ENCODE results near the gene EYS. TPM values are rescaled to one million over a fixed set of nuclear protein-coding genes. Genes with fewer than 3 reads are reported as not detected.

EYS gene
- total RNA-seq, 1 experiment from 2014 or later = not detected

GRCh38 chr6:64225503-64225902 is 1481.5 kb downstream of the EYS start:
- no peak overlapping the region for H3K27ac ChIP-seq (ENCODE audit: insufficient read length, low read depth, low read length)
- no peak overlapping the region for H3K23ac ChIP-seq (ENCODE audit: insufficient read length, low read depth, low read length)
- no peak overlapping the region for H3K4me2 ChIP-seq (ENCODE audit: insufficient read depth, insufficient read length, low read length)
- H2BK5ac ChIP-seq (ENCODE audit: insufficient read length, low read length) = no peak overlapping the region
- H3K18ac ChIP-seq (ENCODE audit: insufficient read length, low read depth, low read length) = no peak overlapping the region
- no peak overlapping the region for H4K8ac ChIP-seq (replicated peaks; ENCODE audit: insufficient read length, low read depth, low read length)
- H2BK15ac ChIP-seq (ENCODE audit: low read depth, low read length) = no peak overlapping the region
- no peaks in the 10 kb centered on the region for H3K27me3 Mint-ChIP-seq (ENCODE audit: low read depth)
- H3K79me1 ChIP-seq (ENCODE audit: insufficient read depth, low read depth, low read length, poor library complexity, severe bottlenecking) = no peaks in the 10 kb centered on the region
- no peak overlapping the region for H3K14ac ChIP-seq (ENCODE audit: insufficient read depth, low read length)
- H2AFZ ChIP-seq (ENCODE audit: low read length) = no peak overlapping the region
- no peak overlapping the region for H2BK12ac ChIP-seq (ENCODE audit: insufficient read length, low read depth, low read length)
- H3K56ac ChIP-seq (ENCODE audit: insufficient read length, low read depth, low read length) = no peak overlapping the region
- H2BK20ac ChIP-seq (ENCODE audit: low read depth, low read length, poor library complexity, severe bottlenecking) = no peak overlapping the region
- no peak overlapping the region for H3K27ac Mint-ChIP-seq
- no peaks in the 10 kb centered on the region for H3K23me2 ChIP-seq (ENCODE audit: insufficient read length, low read depth, low read length, poor library complexity, severe bottlenecking)
- H3K79me2 ChIP-seq (ENCODE audit: insufficient read depth, low read length) = no peaks in the 10 kb centered on the region
- DNase-seq = no peak
- no peak for TF ChIP-seq CTCF (conservative IDR thresholded peaks at IDR 0.05)
- H3K9me3 Mint-ChIP-seq = no peaks in the 10 kb centered on the region
- no peaks in the 10 kb centered on the region for H3K4me1 ChIP-seq (ENCODE audit: insufficient read depth, low read length)
- H3K9ac ChIP-seq (ENCODE audit: extremely low read depth, insufficient read length, low read length) = no peak overlapping the region
- no peak overlapping the region for H3K4me3 Mint-ChIP-seq
- no peak overlapping the region for H4K91ac ChIP-seq (ENCODE audit: insufficient read length, low read depth, low read length)
- H3K4ac ChIP-seq (ENCODE audit: low read depth, low read length) = no peak overlapping the region
- H3K4me1 Mint-ChIP-seq = no peaks in the 10 kb centered on the region
- H4K20me1 ChIP-seq (ENCODE audit: control insufficient read depth, insufficient read depth, insufficient read length) = no peaks in the 10 kb centered on the region
- no peak overlapping the region for H3T11ph ChIP-seq (ENCODE audit: low read length)
- no peaks in the 10 kb centered on the region for H3K27me3 ChIP-seq (ENCODE audit: insufficient read depth, low read length)
- H4K5ac ChIP-seq (ENCODE audit: insufficient read length, low read depth, low read length) = no peak overlapping the region
- H2BK120ac ChIP-seq (ENCODE audit: low read depth, low read length, poor library complexity, severe bottlenecking) = no peak overlapping the region
- no peaks in the 10 kb centered on the region for H3K36me3 Mint-ChIP-seq (ENCODE audit: insufficient read depth in 1 of 3, low read depth in 3 of 3)
- H2AK5ac ChIP-seq (ENCODE audit: insufficient read length, low read length) = no peak overlapping the region
- no peaks in the 10 kb centered on the region for H3K9me3 ChIP-seq (ENCODE audit: control insufficient read depth, low read depth, low read length)
